Measurements from ENCODE around the gene STK24. TPM values are rescaled to one million over a fixed set of nuclear protein-coding genes. Genes with fewer than 3 reads are reported as not detected.

Gene STK24
- total RNA-seq, 2 donors from 2014 or later: 55.8 to 63.2 TPM

DNA sequence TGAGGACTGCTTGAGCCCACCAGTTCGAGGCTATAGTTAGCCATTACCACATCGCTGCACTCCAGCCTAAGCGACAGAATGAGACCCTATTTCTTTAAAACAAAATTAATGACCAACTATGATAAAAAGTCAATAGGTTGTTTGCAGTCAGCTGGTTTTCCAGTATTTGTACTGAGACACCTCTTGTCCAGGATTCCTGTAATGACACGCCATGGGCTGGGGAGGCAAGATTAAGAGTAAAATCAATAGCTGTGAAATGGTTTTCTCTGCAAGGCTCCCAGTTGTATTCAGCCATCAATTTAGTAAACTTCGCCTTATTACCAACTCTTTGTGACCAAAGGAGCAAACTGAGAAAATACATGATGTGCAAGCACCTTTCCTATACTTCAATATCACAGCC, 29.5 kb downstream of the STK24 start:
- H3K4me1 ChIP-seq: peaks cover 0 to 50% of the 10 kb centered on the region in 2 donors

GRCh38 chr13:98546402-98546801, 30.5 kb downstream of the STK24 start:
- TF ChIP-seq, protein P1, sequence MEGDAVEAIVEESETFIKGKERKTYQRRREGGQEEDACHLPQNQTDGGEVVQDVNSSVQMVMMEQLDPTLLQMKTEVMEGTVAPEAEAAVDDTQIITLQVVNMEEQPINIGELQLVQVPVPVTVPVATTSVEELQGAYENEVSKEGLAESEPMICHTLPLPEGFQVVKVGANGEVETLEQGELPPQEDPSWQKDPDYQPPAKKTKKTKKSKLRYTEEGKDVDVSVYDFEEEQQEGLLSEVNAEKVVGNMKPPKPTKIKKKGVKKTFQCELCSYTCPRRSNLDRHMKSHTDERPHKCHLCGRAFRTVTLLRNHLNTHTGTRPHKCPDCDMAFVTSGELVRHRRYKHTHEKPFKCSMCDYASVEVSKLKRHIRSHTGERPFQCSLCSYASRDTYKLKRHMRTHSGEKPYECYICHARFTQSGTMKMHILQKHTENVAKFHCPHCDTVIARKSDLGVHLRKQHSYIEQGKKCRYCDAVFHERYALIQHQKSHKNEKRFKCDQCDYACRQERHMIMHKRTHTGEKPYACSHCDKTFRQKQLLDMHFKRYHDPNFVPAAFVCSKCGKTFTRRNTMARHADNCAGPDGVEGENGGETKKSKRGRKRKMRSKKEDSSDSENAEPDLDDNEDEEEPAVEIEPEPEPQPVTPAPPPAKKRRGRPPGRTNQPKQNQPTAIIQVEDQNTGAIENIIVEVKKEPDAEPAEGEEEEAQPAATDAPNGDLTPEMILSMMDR (IDR thresholded peaks at IDR 0.05): no peak
- Histone ChIP-seq H3K27me3 (no peaks in the 10 kb centered on the region), H3K9me3 (no peaks in the 10 kb centered on the region), H3K4me1 (peaks cover 0 to 61% of the 10 kb centered on the region in 2 donors), H3K4me3 (no peak overlapping the region), H3K36me3 (no peaks in the 10 kb centered on the region), H3K27ac (no peak overlapping the region)
- DNase-seq (ENCODE audit: low spot score): no peak

More for the DNA sequence above, 29.5 kb downstream of the STK24 start:
- H3K27ac ChIP-seq: no peak overlapping the region
- no peak for DNase-seq (ENCODE audit: low spot score)
- no peaks in the 10 kb centered on the region for H3K36me3 ChIP-seq
- TF ChIP-seq, protein P1 (IDR thresholded peaks at IDR 0.05): no peak
- H3K4me3 ChIP-seq: no peak overlapping the region
- no peaks in the 10 kb centered on the region for H3K9me3 ChIP-seq
- no peaks in the 10 kb centered on the region for H3K27me3 ChIP-seq

DNA sequence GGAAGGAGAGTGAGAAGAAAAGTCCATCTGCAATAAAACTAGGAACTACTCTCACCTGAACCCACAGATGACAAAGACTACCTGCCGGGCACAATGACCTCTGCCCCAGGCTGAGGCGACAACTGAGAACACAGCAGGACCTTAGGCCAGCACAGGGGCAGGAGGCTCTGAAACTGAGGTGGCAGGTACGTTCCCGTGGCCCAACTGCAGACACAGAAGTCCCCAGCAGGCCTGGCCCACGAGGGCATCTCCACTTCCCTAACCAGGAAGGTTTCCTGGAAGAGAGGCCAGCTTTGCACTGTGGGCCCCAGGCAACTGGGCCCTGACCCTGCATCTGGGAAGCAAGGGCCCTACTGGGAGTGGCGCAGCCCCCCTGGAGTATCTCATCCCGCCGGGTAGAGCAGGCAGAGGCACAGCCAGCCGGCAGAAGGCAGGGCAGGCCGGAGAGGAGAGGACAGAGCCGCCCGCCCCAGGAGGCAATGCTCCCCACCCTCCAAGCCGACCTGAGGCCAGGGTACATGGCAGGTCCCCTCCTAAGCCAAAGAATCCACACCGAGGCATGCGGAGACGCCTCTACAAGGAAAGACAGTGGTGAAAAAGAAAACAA, 32.7 kb downstream of the STK24 start:
- H3K27ac ChIP-seq: peak overlapping the region; percentile 36 to 62
- TF ChIP-seq, protein P1 (IDR thresholded peaks at IDR 0.05): no peak
- H3K4me3 ChIP-seq: no peak overlapping the region
- no peaks in the 10 kb centered on the region for H3K9me3 ChIP-seq
- H3K27me3 ChIP-seq: no peaks in the 10 kb centered on the region
- H3K4me1 ChIP-seq: peaks cover 0 to 79% of the 10 kb centered on the region in 2 donors
- H3K36me3 ChIP-seq: no peaks in the 10 kb centered on the region
- DNase-seq (ENCODE audit: low spot score): no peak

GRCh38 chr13:98543378-98544103, 33.4 kb downstream of the STK24 start:
- no peaks in the 10 kb centered on the region for H3K9me3 ChIP-seq
- no peaks in the 10 kb centered on the region for H3K27me3 ChIP-seq
- TF ChIP-seq, protein P1 (IDR thresholded peaks at IDR 0.05): no peak
- peak overlapping the region; percentile 36 to 62 for H3K27ac ChIP-seq
- peak overlapping the region in 1 of 2 donors; percentile 17 for H3K4me3 ChIP-seq
- H3K4me1 ChIP-seq: peaks cover 0 to 86% of the 10 kb centered on the region in 2 donors
- no peaks in the 10 kb centered on the region for H3K36me3 ChIP-seq
- DNase-seq (ENCODE audit: low spot score): no peak

- Histone ChIP-seq H3K9me3 (no peaks in the 10 kb centered on the region), H3K27ac (peak overlapping the region; percentile 48 to 62), H3K27me3 (no peaks in the 10 kb centered on the region), H3K36me3 (no peaks in the 10 kb centered on the region), H3K4me1 (peaks cover 0 to 82% of the 10 kb centered on the region in 2 donors), H3K4me3 (peak overlapping the region in 1 of 2 donors; percentile 17)
- no peak for DNase-seq (ENCODE audit: low spot score)
- TF ChIP-seq, protein P1 (IDR thresholded peaks at IDR 0.05): no peak
These were observed 34.1 kb downstream of the STK24 start for GRCh38 chr13:98542568-98543377.

Data from right atrium auricular region (tissue), 2 donors.